ENCODE data around the gene CFD.
A peak's percentile ranks its signal among the peaks of the same experiment; 100 is the strongest.
"Not testable (repeated sequence)": the region's sequence is repeated elsewhere in the genome, so short reads cannot be mapped to it uniquely, and the experiment has no call there.

The CFD gene

GRCh38 chr19:852136-853013 is 7.1 kb upstream of the CFD start, which contains the start of gene ELANE:
Gene ELANE (plus strand): TSS chr19:852303. CDS start chr19:852329, 26 bp downstream.
- no peak for DNase-seq (ENCODE audit: low read depth in 2 of 2)

GRCh38 chr19:853014-853585 is 6.4 kb upstream of the CFD start:
- no peak for DNase-seq (ENCODE audit: low read depth in 2 of 2)

DNA sequence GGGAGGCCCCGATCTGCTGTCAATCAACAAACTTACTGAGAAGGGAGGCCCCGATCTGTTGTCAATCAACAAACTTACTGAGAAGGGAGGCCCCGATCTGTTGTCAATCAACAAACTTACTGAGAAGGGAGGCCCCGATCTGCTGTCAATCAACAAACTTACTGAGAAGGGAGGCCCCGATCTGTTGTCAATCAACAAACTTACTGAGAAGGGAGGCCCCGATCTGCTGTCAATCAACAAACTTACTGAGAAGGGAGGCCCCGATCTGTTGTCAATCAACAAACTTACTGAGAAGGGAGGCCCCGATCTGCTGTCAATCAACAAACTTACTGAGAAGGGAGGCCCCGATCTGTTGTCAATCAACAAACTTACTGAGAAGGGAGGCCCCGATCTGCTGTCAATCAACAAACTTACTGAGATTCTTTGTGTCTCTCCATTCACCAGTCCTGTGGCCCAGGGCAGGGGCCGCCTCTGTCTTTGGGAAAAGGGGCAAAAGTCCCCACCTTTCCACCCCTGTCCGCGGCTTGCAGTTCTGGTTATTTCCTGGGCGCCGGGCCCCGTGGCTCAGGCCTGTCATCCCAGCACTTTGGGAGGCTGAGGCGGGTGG is 5.7 kb upstream of the CFD start:
- not testable (repeated sequence) for DNase-seq (ENCODE audit: low read depth in 2 of 2)

- DNase-seq (ENCODE audit: low read depth in 2 of 2) = no peak
These were observed 4.9 kb upstream of the CFD start for GRCh38 chr19:854549-854948.

- DNase-seq (ENCODE audit: low read depth in 2 of 2) = no peak
These were observed 4.3 kb upstream of the CFD start for GRCh38 chr19:855142-855541.

DNA sequence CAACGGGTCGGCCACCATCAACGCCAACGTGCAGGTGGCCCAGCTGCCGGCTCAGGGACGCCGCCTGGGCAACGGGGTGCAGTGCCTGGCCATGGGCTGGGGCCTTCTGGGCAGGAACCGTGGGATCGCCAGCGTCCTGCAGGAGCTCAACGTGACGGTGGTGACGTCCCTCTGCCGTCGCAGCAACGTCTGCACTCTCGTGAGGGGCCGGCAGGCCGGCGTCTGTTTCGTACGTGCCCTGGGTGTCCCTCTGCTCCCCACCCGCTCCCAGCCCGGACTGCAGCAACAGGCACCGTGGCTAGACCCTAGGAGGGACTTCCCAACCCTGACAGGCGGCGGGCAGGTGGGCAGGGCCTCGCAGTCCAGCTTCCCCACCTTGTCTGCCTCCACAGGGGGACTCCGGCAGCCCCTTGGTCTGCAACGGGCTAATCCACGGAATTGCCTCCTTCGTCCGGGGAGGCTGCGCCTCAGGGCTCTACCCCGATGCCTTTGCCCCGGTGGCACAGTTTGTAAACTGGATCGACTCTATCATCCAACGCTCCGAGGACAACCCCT is 3.8 kb upstream of the CFD start:
- DNase-seq (ENCODE audit: low read depth in 2 of 2) = no peak

GRCh38 chr19:858284-858683 is 1.2 kb upstream of the CFD start:
- DNase-seq (ENCODE audit: low read depth in 2 of 2) = no peak

GRCh38 chr19:861141-861755 is 1.8 kb downstream of the CFD start:
- DNase-seq (ENCODE audit: low read depth in 2 of 2) = no peak

DNA sequence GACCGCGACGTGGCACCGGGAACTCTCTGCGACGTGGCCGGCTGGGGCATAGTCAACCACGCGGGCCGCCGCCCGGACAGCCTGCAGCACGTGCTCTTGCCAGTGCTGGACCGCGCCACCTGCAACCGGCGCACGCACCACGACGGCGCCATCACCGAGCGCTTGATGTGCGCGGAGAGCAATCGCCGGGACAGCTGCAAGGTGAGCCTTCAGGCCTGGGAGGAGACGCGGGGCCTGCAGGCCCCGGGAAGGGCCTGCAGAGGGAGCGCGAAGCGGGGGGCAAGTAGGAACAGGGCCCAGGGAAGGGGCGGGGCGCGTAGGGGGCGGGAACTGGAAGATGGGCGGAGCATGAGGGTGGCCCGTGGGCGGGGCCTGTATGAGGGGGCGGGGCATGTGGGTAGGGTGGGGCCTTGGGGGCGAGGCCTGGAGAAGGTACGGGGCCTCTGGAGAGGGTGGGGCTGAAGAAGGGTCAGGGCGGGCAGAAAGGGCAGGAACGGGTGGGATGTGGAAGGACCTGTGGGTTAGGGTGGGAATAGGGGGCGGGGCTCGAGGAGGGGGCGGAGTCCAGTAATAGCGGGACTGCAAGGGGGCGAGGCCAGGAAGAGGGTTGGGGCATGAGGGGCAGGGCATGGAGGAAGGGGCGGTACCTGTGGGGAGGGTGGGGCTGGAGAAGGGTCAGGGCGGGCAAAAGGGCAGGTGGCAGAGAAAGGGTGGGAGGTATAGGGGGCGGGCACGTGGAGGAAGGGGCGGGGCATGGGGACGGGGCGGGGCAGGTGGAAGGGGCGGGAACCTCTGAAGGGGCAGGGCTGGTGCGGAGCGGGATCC is 2.5 kb downstream of the CFD start:
- DNase-seq (ENCODE audit: low read depth in 2 of 2) = peak; percentile 32 to 53

- peak; percentile 58 to 61 for DNase-seq (ENCODE audit: low read depth in 2 of 2)
These were observed 3.3 kb downstream of the CFD start for GRCh38 chr19:862581-863314.

- no peak for DNase-seq (ENCODE audit: low read depth in 2 of 2)
These were observed 3.8 kb downstream of the CFD start for GRCh38 chr19:863315-863620.

DNA sequence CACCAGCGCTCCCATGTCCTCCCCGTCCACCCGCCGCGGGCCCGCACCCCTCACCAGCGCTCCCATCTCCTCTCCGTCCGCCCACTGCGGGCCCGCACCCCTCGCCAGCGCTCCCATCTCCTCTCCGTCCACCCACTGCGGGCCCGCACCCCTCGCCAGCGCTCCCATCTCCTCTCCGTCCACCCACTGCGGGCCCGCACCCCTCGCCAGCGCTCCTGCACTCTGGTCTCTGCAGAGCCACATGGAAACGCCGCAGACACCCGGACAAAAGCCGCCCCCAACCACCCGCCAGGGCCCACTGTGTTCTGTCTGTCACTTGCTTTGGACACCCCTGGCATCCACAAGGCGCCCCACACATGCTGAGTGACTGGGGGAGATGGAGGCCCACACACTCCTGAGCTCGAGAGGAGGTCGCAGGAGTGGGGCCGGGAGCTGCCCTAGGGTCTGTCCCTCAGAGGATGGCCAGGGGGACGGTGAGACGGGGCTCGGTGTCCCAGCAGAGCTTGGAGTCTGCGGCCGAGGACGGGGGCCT is 7.4 kb downstream of the CFD start:
- DNase-seq (ENCODE audit: low read depth in 2 of 2) = no peak

GRCh38 chr19:867301-867793 is 7.9 kb downstream of the CFD start:
- DNase-seq (ENCODE audit: low read depth in 2 of 2) = no peak

- no peak for DNase-seq (ENCODE audit: low read depth in 2 of 2)
These were observed 8.5 kb downstream of the CFD start for GRCh38 chr19:867855-868457.

- DNase-seq (ENCODE audit: low read depth in 2 of 2) = no peak
These were observed 9.2 kb downstream of the CFD start for GRCh38 chr19:868458-869244.

DNA sequence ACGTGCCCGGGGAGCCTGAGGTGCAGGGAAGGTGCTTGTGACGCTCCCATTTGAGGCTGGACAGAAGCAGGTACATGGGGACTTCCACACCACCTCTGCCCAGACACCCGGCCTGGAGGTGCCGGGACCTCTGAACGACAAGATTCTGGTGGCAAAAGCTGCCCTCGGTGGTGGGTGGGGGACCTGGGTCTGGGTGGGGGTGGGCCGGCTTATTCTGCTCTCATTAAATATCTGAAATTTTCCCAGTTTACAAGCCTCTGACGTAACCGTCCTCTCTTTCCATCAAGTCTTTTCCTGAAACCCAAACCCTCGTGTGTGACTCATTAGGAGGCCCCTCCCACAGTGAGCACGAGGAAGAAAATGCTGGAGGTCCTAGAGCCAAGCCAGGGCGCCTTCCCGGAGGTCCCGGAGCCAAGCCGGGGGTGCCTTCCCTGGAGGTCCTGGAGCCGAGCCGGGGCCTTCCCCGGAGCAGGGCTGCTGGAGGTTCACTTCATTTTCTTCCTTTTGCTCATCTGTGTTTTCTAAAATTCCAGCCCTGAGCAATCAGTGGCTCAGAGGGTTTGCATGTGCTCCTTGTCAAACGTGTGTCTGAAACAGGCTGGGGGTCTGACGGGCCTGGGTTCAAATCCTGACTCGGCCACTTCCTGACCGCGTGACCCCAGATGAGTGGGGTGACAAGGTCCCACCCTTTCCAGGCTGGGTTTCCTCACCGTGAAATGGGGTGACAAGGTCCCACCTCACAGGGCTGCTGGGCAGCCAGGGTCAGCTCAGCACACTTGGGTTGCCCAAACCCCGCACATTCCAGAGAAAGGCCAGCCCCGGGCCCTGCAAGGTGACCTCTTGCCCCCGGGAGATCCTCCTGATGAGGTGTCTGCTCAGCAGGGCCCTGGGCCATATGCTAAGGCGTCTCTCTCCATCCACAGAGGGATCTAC is 10.0 kb downstream of the CFD start:
- DNase-seq (ENCODE audit: low read depth in 2 of 2) = no peak

DNA sequence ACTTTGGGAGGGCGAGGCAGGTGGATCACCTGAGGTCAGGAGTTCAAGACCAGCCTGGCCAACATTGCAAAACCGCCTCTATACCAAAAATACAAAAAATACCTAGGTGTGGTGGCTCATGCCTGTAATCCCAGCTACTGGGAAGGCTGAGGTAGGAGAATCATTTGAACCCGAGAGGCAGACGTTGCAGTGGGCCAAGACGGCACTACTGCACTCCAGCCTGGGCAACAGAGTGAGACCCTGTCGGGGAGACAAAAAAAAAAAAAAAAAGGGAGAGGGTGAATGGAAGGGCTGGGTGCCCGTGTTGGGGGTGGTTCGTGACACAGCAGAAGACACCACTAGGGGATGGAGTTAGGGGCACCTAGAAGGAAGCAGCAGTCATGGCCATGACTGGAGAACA is 10.8 kb downstream of the CFD start:
- DNase-seq (ENCODE audit: low read depth in 2 of 2) = no peak

DNA sequence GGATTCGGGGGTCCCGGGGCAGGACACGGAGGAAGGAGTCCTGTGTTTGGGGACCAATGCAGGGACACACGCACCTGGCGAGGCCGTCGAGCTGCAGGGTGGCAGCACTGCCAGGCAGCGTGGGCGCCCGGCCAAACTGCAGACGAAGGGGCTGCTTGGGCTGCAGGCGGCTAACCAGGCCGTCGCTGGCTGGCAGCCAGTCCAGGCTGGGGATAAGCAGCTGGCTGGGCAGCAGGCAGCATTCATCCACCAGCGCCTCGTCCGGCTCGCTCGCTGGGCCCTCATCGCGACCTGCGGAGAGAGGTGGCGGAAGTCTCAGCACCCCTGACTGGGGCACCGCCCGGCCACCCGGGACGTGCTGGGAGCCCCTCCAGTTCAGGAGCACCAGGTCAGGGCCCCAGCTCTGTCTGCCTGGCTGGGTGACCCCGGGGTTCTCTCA is 11.5 kb downstream of the CFD start:
- no peak for DNase-seq (ENCODE audit: low read depth in 2 of 2)
